GM10248 (cell line): Measurements from ENCODE around the gene CAST.
"Not testable (repeated sequence)": the region's sequence is repeated elsewhere in the genome, so short reads cannot be mapped to it uniquely, and the experiment has no call there.

ENCODE experiments used
- CTCF ChIA-PET: fragments of 300-600 bp; sonication (Branson Sonifier 250); formaldehyde crosslinking; extraction: SDS; loops from one replicate; lab custom pipeline; 2021; ENCODE audit warnings: antibody characterized with exemption; lab: Yijun Ruan, JAX
- POLR2A ChIA-PET: fragments of 350-650 bp; sonication (Branson Sonifier 250); formaldehyde crosslinking; extraction: SDS; loops from one replicate; lab custom pipeline; 2020; ENCODE audit warnings: antibody characterized with exemption; lab: Yijun Ruan, JAX
- DNase-seq: peaks from one replicate; pipeline ENCODE4 v3.0.0; 2012; ENCODE audit errors: extremely low spot score
- TF ChIP-seq, protein P1 (sequence below): IDR thresholded peaks from 2 replicates; pipeline ENCODE4 v1.5.1; 2012; ENCODE audit warnings: mild to moderate bottlenecking, low read depth; ENCODE audit errors: extremely low read depth, missing control alignments, control extremely low read depth

Gene CAST

DNA sequence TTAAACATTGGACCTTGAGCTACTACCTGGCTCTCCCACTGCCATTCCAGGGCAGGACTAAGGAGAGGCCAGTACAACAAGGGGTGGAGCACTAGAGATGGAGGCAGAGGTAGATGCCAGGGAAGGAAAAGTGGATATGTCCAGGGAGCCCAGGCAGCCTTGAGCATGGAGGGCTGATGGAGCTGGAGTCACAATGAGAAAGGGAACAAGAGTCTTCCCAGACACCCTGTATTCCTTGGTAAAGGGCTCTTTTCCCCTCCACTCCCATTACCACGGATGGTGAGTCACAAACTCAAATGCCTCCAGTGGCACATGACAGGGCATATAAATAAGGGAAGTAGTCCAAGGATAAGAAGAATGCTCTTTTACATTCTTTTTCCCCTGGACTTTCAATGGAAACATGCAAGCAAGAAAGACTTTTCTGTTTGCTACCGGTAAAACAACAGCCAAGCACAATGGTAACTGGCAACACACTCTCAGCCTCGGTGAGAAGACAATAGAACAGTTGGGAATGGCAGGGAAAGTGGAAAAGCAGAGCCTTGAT, 128.9 kb downstream of the CAST start:
- ChIA-PET CTCF (interaction anchor here (0.8 to 2.7 kb wide), 5 partner anchors 14 to 371 kb away, joined by 3 to 13 read pairs (median 4); no protein-coding TSS in a partner anchor), POLR2A (interaction anchor here (0.6 kb wide), 2 partner anchors 14 to 1731 kb away, joined by 4 read pairs; no protein-coding TSS in a partner anchor)
- TF ChIP-seq, protein P1, sequence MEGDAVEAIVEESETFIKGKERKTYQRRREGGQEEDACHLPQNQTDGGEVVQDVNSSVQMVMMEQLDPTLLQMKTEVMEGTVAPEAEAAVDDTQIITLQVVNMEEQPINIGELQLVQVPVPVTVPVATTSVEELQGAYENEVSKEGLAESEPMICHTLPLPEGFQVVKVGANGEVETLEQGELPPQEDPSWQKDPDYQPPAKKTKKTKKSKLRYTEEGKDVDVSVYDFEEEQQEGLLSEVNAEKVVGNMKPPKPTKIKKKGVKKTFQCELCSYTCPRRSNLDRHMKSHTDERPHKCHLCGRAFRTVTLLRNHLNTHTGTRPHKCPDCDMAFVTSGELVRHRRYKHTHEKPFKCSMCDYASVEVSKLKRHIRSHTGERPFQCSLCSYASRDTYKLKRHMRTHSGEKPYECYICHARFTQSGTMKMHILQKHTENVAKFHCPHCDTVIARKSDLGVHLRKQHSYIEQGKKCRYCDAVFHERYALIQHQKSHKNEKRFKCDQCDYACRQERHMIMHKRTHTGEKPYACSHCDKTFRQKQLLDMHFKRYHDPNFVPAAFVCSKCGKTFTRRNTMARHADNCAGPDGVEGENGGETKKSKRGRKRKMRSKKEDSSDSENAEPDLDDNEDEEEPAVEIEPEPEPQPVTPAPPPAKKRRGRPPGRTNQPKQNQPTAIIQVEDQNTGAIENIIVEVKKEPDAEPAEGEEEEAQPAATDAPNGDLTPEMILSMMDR: no peak
- DNase-seq: no peak

DNA sequence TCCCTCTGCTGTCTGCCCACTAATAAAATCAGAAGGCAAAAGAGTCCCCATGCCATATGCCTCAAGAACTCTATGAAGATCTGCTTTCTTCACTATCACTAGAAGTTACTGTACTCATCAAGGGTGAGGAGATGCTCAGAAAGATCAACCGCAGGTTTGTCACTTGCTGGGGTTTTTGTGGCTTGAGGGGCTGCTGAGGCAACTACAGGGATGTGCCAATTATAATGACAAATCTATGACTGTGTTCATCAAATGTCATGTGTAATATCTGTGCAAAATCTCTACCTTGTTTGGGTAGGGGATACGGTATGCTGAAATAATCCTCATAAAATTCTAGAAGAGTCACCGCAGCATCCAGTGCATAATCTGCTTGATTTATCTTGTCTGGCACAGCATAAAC, 132.6 kb downstream of the CAST start:
- POLR2A ChIA-PET: no interaction called here
- no peak for DNase-seq
- TF ChIP-seq, protein P1: no peak
- CTCF ChIA-PET: interaction anchor here (1.0 to 1.8 kb wide), 2 partner anchors 31 to 43 kb away, joined by 3 to 5 read pairs; no protein-coding TSS in a partner anchor

- CTCF ChIA-PET: interaction anchor here (1.0 to 1.8 kb wide), 4 partner anchors 9 to 43 kb away, joined by 3 to 5 read pairs (median 3); no protein-coding TSS in a partner anchor
Observed at GRCh38 chr5:96795626-96796025, 133.4 kb downstream of the CAST start.

GRCh38 chr5:96796434-96796833, 134.3 kb downstream of the CAST start:
- ChIA-PET POLR2A (no interaction called here), CTCF (interaction anchor here (1.2 to 1.8 kb wide), 3 partner anchors 8 to 44 kb away, joined by 3 to 5 read pairs (median 3); no protein-coding TSS in a partner anchor)
- DNase-seq: no peak
- TF ChIP-seq, protein P1: no peak

More at GRCh38 chr5:96795626-96796025, 133.4 kb downstream of the CAST start:
- no peak for DNase-seq
- TF ChIP-seq, protein P1: no peak
- POLR2A ChIA-PET: no interaction called here

- DNase-seq, POLR2A ChIA-PET: not testable (repeated sequence)
- CTCF ChIA-PET: interaction anchor here (1.0 kb wide), 1 partner anchor 360 kb away, joined by 3 read pairs; no protein-coding TSS in a partner anchor
Observed at GRCh38 chr5:96801718-96802117, 139.5 kb downstream of the CAST start.

DNA sequence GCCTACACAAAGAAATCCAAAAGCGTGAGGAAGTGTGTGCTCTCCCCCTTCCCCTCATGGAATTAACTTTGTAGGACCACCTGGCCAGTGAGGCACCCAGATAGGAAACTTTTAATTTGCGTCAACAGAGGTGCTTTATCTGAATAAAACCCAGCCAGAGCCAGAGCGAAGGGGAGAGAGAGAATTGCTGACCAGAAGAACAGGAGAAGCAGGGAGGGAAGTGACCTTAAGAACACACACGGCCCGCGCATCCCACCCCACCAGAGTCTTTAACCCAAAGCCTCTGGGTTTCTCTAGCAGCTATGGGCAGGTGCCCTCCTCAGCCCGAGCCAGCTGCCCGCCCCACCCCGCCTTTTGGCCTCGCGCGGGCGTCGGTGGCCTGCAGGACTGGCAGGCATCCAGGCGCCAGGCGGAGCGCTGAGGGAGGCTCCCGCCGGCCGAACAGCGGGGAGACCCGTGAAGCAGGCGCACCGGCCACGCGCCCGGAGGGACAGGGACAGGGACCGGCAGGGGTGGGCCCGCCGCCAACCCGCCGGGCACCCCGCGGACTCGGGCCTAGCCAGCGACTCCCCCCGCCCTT, 145.0 kb downstream of the CAST start:
- CTCF ChIA-PET: interaction anchor here (1.1 to 3.0 kb wide), 7 partner anchors 10 to 356 kb away, joined by 3 to 16 read pairs (median 5); partner anchors contain the start of gene LIX1
- POLR2A ChIA-PET: interaction anchor here (1.5 kb wide), 2 partner anchors 9 to 14 kb away, joined by 3 read pairs; no protein-coding TSS in a partner anchor
- TF ChIP-seq, protein P1: no peak
- peak; percentile 66 for DNase-seq

DNA sequence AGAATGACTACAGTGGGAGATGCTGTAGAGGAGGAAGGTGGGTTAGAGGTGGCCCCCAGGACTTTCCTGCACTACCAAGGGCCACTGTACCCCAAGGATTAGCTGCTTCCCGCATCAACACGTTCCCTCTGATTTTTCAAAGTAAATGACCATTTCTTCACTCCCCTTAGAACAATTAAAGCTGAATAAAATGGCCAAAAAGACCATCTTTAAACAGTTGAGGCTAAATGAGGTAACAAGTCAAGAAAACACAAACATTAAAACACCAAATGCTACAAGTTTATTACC, 146.3 kb downstream of the CAST start:
- TF ChIP-seq, protein P1: no peak
- ChIA-PET CTCF (interaction anchor here (0.7 to 3.0 kb wide), 13 partner anchors 8 to 354 kb away, joined by 3 to 16 read pairs (median 4); partner anchors contain the start of gene LIX1), POLR2A (interaction anchor here (0.5 to 1.5 kb wide), 5 partner anchors 8 to 50 kb away, joined by 3 to 5 read pairs (median 3); no protein-coding TSS in a partner anchor)
- no peak for DNase-seq
